GM19351 (cell line): ENCODE data around the gene TMEM143.

Experiments
- ATAC-seq: cut with Tn5 transposase; IDR thresholded peaks from one replicate; pipeline ENCODE4 v1.9.1; 2021; ENCODE audit warnings: mild to moderate bottlenecking, moderate library complexity; ENCODE audit not compliant: unreplicated experiment

TMEM143 gene

GRCh38 chr19:48361912-48362311, 1.8 kb downstream of the TMEM143 start:
- ATAC-seq, result no peak

GRCh38 chr19:48359123-48359522, 4.6 kb downstream of the TMEM143 start:
- ATAC-seq, result no peak

GRCh38 chr19:48355365-48355954, 8.3 kb downstream of the TMEM143 start:
- ATAC-seq, result no peak

GRCh38 chr19:48354332-48354992, 9.3 kb downstream of the TMEM143 start:
- no peak for ATAC-seq

GRCh38 chr19:48353677-48354076, 10.1 kb downstream of the TMEM143 start:
- ATAC-seq, result no peak

GRCh38 chr19:48351341-48351752, 12.4 kb downstream of the TMEM143 start:
- ATAC-seq, result no peak

- no peak for ATAC-seq
Observed at GRCh38 chr19:48350856-48351255, 12.9 kb downstream of the TMEM143 start.

- ATAC-seq, result no peak
Observed at GRCh38 chr19:48348737-48349136, 15.0 kb downstream of the TMEM143 start.

GRCh38 chr19:48348045-48348444, 15.7 kb downstream of the TMEM143 start:
- ATAC-seq, result no peak

GRCh38 chr19:48346191-48346590, 17.5 kb downstream of the TMEM143 start:
- no peak for ATAC-seq

- no peak for ATAC-seq
Observed at GRCh38 chr19:48344892-48345291, 18.8 kb downstream of the TMEM143 start.

- no peak for ATAC-seq
Observed at GRCh38 chr19:48342841-48343540, 20.7 kb downstream of the TMEM143 start.

GRCh38 chr19:48342414-48342738, 21.4 kb downstream of the TMEM143 start:
- no peak for ATAC-seq

- ATAC-seq, result no peak
Observed at GRCh38 chr19:48341515-48342413, 22.0 kb downstream of the TMEM143 start.

- no peak for ATAC-seq
Observed at GRCh38 chr19:48340995-48341394, 22.7 kb downstream of the TMEM143 start.

- ATAC-seq, result no peak
Observed at GRCh38 chr19:48338802-48339503, 24.8 kb downstream of the TMEM143 start.

- ATAC-seq, result no peak
Observed at GRCh38 chr19:48338253-48338755, 25.4 kb downstream of the TMEM143 start.

GRCh38 chr19:48333467-48334384, 30.0 kb downstream of the TMEM143 start:
- ATAC-seq, result peak; percentile 49

GRCh38 chr19:48332662-48333466, 30.9 kb downstream of the TMEM143 start:
- peak; percentile 67 for ATAC-seq
